Upper lobe of right lung (tissue), 1 donor: ENCODE results near the gene FABP1. TPM values are rescaled to one million over a fixed set of nuclear protein-coding genes. Genes with fewer than 3 reads are reported as not detected.

Experiments
- ATAC-seq: fragments of 200-7000 bp; cut with Tn5 transposase; one replicate; pipeline ENCODE4 v1.9.1; 2020; ENCODE audit warnings: mild to moderate bottlenecking, moderate library complexity
- DNase-seq: peaks from one replicate; pipeline ENCODE4 v3.0.0-alpha.2; 2020
- H3K27ac ChIP-seq: fragments of 200-600 bp; one replicate; pipeline ENCODE4 v1.8.0; 2022
- H3K27me3 ChIP-seq: fragments of 200-600 bp; one replicate; pipeline ENCODE4 v1.8.0; 2022; ENCODE audit warnings: mild to moderate bottlenecking
- H3K36me3 ChIP-seq: fragments of 200-600 bp; one replicate; pipeline ENCODE4 v1.8.0; 2022
- H3K4me1 ChIP-seq: fragments of 200-600 bp; one replicate; pipeline ENCODE4 v1.8.0; 2022
- H3K4me3 ChIP-seq: fragments of 200-600 bp; one replicate; pipeline ENCODE4 v1.8.0; 2022; ENCODE audit warnings: mild to moderate bottlenecking
- H3K9me3 ChIP-seq: fragments of 200-600 bp; one replicate; pipeline ENCODE4 v1.8.0; 2022
- intact Hi-C: fragments of 100-400 bp; cut with DNase I; formaldehyde crosslinking; loops from one replicate; pipeline ENCODE4 v1.11.0; 2022
- total RNA-seq: library from RNA; stranded (reverse); fragmentation: NEBNext Ultra II Directional; extraction: Animal tissue kit (Norgen Biotek cat#: 25700); gene quantifications from one replicate; pipeline ENCODE4 v1.2.1, GENCODE V29; 2021
- TF ChIP-seq, protein P1 (sequence below): fragments of 200-600 bp; IDR thresholded peaks from one replicate; pipeline ENCODE4 v1.8.0; 2022; ENCODE audit warnings: antibody characterized with exemption
- donor health status: DM: no; HTN: yes; CAD: no; lungs with severe emphysema.

FABP1 gene
- total RNA-seq, 1 donor from 2014 or later, result not detected

DNA sequence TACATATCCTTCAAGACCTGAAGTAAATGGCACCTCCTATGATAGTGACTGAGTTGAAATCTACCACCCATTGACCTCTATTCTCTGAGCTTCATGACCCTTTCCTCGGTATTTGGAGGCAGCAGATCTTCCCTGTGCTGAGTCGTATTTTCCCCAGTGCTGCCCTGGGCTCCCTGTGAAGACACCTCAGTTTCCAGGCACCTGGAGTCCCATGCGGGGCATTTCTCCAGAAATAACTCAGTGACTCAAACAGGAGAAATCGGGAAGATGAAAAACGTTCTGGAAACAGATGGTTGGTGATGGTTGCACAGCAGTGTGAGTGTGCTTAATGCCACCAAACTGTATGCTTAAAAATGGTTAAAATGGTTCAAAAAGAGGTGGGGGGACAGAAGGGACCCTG lies 42.3 kb downstream of the FABP1 start:
- intact Hi-C loops, result no loop called here
- no peaks in the 10 kb centered on the region for H3K9me3 ChIP-seq
- no peaks in the 10 kb centered on the region for H3K36me3 ChIP-seq
- no peak overlapping the region for H3K4me3 ChIP-seq
- no peaks in the 10 kb centered on the region for H3K27me3 ChIP-seq
- no peak for DNase-seq
- TF ChIP-seq, protein P1, sequence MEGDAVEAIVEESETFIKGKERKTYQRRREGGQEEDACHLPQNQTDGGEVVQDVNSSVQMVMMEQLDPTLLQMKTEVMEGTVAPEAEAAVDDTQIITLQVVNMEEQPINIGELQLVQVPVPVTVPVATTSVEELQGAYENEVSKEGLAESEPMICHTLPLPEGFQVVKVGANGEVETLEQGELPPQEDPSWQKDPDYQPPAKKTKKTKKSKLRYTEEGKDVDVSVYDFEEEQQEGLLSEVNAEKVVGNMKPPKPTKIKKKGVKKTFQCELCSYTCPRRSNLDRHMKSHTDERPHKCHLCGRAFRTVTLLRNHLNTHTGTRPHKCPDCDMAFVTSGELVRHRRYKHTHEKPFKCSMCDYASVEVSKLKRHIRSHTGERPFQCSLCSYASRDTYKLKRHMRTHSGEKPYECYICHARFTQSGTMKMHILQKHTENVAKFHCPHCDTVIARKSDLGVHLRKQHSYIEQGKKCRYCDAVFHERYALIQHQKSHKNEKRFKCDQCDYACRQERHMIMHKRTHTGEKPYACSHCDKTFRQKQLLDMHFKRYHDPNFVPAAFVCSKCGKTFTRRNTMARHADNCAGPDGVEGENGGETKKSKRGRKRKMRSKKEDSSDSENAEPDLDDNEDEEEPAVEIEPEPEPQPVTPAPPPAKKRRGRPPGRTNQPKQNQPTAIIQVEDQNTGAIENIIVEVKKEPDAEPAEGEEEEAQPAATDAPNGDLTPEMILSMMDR, result no peak
- H3K27ac ChIP-seq, result no peak overlapping the region
- ATAC-seq, result no peak
- H3K4me1 ChIP-seq, result no peaks in the 10 kb centered on the region

DNA sequence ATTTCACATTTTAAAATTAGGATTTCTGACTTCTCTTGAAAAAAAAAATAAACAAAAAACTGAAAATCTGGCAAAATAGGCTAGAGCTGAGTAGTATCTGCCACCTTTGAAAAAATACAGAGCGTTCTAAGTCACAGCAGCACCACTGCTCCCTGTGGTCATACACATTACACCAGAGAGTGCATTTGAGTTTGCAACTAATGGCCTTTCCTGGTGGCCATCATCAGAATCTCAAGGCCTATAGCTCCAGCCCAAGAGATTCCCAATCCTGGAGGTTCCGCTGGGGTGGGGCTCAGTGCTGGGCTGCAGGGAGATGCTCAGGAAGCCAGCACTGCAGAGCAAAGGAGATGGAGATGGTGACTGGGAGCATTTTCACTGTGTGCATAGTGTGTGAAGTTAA lies 42.8 kb downstream of the FABP1 start:
- Histone ChIP-seq H3K9me3 (no peaks in the 10 kb centered on the region), H3K4me3 (no peak overlapping the region), H3K4me1 (no peaks in the 10 kb centered on the region), H3K27me3 (no peaks in the 10 kb centered on the region), H3K36me3 (no peaks in the 10 kb centered on the region), H3K27ac (no peak overlapping the region)
- no peak for DNase-seq
- intact Hi-C loops, result no loop called here
- ATAC-seq, result no peak
- TF ChIP-seq, protein P1, result no peak

DNA sequence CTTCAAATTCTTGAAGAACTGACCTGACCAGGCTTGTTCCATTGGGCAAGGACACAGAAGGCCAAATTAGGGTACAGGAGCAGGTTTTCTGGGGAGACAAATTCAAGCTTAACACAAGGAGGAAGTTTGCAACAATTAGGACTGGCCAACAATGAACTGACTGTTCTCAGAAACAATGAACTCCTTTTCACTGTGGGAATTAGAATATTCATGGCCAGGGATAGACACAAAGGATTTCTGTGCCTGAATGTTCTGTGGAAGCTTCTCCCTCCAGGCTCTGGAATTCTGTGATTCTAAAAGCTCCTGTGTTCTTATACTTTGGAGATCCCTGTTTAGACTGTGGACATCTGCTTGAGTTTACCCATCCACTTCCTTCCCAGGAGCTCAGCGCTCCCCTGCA lies 45.1 kb downstream of the FABP1 start:
- DNase-seq, result no peak
- intact Hi-C loops, result no loop called here
- TF ChIP-seq, protein P1, result no peak
- no peaks in the 10 kb centered on the region for H3K9me3 ChIP-seq
- no peaks in the 10 kb centered on the region for H3K27me3 ChIP-seq
- no peaks in the 10 kb centered on the region for H3K36me3 ChIP-seq
- no peak for ATAC-seq
- H3K27ac ChIP-seq, result no peak overlapping the region
- H3K4me1 ChIP-seq, result no peaks in the 10 kb centered on the region
- H3K4me3 ChIP-seq, result no peak overlapping the region

DNA sequence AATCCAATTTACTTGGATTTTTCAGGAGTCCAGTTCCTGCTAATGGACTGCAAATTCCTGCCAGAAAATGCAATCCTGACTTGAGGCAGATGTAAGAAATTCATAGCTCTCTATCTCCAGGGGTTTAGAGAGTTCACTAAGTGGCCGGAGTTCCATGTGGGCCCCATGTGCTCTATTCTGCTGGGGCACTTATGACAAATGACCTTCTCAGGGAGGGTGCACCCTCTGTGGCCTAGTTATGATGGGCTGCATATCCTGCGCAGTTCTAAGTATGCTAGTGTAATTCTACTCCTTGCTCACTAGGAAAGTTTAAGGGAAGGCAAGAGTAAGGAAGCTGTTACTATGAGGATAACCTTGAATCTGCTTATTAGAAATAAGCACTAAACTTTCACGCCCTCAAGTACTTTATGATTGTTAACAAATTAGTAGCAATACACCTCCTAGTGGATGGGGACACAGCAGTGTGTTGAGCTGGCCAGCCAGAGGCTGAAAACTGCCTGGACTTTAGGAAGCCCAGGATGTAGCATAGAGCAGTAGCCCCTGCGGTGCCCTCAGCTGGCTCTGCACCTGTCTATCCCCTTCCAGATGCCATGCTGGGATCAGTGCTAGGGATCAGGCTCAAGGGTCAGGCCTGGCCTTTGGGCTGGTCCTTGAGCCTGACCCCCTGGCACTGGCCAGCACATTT lies 45.8 kb downstream of the FABP1 start:
- DNase-seq, result no peak
- no peak for ATAC-seq
- TF ChIP-seq, protein P1, result no peak
- H3K9me3 ChIP-seq, result no peaks in the 10 kb centered on the region
- intact Hi-C loops, result no loop called here
- no peaks in the 10 kb centered on the region for H3K4me1 ChIP-seq
- no peak overlapping the region for H3K4me3 ChIP-seq
- no peak overlapping the region for H3K27ac ChIP-seq
- no peaks in the 10 kb centered on the region for H3K27me3 ChIP-seq
- H3K36me3 ChIP-seq, result no peaks in the 10 kb centered on the region

DNA sequence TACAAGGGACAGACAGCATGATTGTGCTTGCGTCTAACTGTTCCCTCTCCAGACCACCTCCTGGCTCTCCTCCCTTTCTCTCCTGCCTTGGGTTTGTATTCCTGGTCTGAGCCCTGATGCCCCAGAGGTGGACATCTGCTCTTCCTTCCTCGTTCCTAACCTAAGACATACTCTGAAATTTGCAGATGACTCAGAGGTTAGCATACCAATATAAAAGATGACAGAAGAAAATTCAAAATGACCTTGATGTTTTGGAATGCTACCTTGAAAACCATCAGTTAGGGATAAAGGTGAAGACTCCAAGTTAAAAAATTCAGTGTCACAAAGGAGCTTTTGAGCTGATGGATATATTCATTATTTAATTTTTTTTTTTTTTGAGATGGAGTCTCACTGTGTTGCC lies 47.3 kb downstream of the FABP1 start:
- H3K4me3 ChIP-seq, result no peak overlapping the region
- intact Hi-C loops, result no loop called here
- no peak for ATAC-seq

More for the DNA sequence above, 47.3 kb downstream of the FABP1 start:
- Histone ChIP-seq H3K27ac (no peak overlapping the region), H3K36me3 (no peaks in the 10 kb centered on the region), H3K4me1 (no peaks in the 10 kb centered on the region), H3K9me3 (no peaks in the 10 kb centered on the region), H3K27me3 (no peaks in the 10 kb centered on the region)
- no peak for DNase-seq
- TF ChIP-seq, protein P1, result no peak
